ENCODE measurements around the gene POLRMT.
A peak's percentile ranks its signal among the peaks of the same experiment; 100 is the strongest.
"Not testable (repeated sequence)": the region's sequence is repeated elsewhere in the genome, so short reads cannot be mapped to it uniquely, and the experiment has no call there.

POLRMT gene

GRCh38 chr19:646779-647565 lies 13.6 kb upstream of the POLRMT start:
- no peak for DNase-seq

- DNase-seq: no peak
These were observed 12.8 kb upstream of the POLRMT start for GRCh38 chr19:645912-646778.

- no peak for DNase-seq
These were observed 11.5 kb upstream of the POLRMT start for GRCh38 chr19:644789-645188.

DNA sequence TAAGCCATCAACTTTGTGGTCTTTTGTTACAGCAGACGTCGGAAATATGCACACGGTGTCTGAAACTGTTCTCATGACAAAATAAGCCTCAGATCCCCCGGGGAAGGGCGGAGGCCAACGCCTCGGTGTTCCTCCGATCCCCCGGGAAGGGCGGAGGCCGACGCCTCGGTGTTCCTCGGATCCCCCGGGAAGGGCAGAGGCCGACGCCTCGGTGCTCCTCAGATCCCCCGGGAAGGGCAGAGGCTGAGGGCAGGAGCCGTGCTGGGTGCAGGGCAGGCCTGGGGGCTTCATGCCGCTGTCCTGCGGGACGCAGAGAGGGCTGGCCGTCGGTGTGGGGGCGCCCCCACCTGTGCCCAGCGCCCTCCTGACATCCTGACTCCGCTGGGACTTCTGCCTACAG lies 11.0 kb upstream of the POLRMT start:
- no peak for DNase-seq

DNA sequence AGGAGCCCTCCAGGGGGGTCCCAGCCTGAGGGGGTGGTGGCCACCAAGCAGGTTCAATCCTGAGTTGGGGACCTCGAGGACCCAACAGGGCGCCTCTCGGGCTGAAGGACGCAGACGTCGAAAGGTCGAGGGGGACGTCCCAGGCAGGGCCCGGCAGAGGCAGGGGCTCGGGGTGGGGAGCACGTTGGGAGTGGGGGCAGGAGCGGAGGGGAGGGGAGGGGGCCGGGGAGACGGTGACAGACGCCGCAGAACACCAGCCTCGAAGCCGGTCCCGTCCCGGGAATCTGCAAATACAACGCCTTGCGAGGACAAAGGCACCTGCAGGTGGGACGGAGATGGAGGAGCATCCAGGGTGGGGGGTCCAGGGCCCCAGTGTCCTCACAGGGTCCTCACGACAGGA lies 10.4 kb upstream of the POLRMT start:
- no peak for DNase-seq

DNA sequence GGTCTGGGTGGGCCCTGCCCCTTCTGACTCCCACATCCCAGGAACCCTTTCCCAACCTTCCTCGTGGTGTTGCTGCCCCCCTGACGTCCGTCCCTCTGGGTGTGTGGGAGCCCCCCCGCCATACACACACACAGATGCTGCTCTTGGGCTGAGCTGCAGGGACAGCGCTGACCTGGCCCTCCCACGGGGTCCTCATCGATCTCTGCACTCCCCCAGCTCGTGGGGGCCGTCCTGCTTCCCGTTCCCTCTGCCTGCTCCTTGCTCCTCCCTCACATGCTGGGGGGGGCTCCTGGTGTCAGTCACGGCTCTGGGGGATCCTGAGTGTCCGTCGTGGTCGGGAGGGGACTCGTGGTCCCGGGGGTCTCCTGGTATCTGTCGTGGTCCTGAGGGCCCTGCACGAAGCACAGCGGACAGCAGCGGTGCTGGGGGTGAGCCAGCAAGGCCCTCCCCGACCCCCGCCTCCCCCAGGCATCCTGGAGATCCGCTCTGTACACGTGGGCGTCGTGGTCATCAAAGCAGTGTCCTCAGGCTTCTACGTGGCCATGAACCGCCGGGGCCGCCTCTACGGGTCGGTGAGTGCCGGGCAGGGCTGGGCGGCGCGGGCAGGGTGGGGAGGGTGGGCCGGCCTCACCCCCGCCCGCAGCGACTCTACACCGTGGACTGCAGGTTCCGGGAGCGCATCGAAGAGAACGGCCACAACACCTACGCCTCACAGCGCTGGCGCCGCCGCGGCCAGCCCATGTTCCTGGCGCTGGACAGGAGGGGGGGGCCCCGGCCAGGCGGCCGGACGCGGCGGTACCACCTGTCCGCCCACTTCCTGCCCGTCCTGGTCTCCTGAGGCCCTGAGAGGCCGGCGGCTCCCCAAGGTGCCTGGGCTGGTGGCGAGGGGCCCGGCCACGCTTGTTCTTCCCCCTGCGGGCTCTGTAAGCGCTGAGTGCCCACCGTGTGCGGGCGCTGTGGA lies 9.7 kb upstream of the POLRMT start:
- no peak for DNase-seq

GRCh38 chr19:641702-642101 lies 8.4 kb upstream of the POLRMT start:
- no peak for DNase-seq

DNA sequence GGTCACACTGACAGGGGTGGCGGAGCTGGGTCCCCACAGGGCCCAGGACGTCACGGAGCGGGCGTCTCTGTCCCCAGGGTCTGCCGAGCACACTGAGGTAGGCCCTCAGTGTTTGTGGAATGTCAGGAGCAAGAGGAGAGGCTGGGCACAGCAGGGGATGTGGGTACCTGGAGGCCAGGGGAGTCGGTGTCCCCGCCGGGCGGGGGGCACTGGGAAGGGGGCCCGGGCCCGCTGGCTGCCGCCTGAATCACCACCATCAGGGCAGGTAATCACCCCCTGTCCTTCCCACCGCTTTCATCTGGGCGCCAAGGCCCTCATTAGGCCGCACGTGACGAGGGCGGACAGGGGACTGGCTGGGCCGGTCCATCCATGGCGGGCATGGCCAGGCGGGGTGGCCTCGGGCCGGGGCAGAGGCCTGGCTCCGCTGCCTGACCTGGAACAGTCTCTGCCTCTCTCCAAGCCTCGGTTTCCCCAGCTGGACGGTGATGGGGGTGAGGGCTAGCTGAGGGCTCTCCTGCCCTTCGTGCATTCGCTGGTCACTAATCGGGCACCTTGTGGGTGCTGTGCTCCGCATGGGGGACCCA lies 7.4 kb upstream of the POLRMT start:
- no peak for DNase-seq

DNA sequence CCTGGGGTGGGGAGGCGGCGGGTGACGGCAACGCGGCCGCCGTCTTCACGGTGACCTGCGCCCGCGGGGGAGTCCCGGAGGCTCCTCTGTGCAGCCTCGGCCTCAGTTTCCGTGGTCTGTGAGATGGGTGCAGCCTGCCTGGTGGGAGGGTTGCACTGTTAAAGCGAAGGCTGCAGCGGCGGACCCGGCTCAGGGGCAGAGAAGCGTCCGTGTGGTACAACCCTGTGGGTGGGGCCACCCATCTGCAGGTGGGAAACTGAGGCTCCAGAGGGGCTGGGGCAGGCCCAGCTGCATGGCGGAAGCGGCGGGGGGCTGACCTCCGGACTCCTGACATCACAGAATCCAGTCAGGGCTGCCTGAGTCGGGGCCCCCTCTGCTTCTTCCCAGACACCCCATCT lies 6.8 kb upstream of the POLRMT start:
- DNase-seq: no peak

DNA sequence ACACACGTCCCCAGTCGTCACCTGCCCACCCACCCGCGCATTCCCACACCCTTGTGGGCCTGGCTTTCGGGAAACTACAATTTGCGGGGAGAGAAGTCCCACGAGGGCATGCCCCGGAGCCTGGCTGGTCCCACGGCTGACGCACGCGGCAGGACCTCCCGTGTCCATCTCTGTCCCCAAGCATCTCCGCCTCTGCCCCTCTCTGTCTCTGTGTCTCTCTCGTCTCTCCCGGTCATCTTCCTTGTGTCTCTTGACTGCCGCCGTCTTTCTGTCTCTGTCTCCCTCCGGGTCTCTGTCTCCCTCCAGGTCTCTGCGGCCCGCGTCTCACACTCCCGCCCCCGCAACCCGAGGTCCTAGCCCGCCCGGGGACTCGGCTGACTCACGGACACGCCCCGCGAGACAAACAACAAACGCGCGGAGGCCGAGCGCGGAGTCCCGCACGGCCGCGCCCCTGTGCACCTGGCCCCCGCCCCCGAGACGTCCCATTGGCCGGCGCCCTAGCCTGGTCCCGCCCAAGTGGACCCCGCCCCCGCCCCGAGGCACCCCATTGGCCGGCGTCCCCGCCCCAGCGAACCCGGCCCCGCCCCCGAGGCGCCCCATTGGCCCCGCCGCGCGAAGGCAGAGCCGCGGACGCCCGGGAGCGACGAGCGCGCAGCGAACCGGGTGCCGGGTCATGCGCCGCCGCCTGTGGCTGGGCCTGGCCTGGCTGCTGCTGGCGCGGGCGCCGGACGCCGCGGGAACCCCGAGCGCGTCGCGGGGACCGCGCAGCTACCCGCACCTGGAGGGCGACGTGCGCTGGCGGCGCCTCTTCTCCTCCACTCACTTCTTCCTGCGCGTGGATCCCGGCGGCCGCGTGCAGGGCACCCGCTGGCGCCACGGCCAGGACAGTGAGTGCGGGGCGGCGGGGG lies 6.2 kb upstream of the POLRMT start, which contains the start of gene FGF22:
TSS of gene FGF22 (plus strand) at position 627 of the 908 bp plus-strand sequence. CDS start at position 674, 47 bp downstream.
- DNase-seq: peak; percentile 96

DNA sequence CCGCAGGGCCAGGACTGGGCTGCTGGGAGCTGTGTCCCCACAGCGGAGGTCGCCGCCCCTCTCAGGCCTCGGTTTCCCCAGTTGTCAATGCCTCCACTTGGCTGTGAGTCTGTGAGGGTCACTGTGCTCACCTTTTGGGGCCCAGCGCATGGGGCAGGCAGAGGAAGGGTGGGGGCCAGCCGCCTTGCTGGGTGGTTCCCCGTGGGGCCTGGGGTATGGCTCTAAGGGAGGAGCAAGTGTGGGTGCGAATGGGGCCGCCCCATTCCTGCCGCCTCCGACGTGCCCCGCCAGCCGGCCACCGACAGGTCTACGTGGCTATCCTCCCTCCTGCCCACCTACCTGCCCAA lies 5.5 kb upstream of the POLRMT start:
- DNase-seq: no peak

DNA sequence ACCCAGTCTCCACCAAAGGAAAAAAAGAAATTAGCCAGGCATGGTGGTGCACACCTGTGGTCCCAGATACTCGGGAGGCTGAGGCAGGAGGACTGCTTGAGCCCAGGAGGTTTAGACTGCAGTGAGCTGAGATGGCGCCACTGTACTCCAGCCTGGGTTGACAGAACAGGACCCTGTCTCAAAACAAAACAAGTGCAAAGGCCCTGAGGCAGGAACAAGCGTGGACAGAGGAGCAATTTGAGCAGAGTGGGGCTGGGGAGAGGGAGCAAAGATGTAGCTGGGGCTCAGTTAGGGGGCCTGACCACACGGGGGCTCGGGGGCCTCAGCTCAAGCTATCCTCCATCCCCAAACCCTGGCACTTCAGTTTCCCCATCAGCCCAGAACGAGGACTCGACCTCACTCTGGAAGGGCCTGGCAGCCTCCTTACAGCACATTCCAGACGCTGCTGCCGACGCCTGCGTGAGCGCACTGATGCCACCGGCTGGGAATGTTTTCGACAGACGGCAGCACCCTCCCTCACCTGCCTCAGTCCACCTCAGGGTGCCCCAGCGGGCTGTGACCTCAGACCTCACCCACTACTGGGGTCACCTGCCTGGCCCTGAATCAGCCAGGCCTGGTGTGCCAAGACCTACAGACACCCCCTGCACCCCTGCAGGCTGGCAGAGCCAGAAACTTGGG lies 1.8 kb upstream of the POLRMT start:
- no peak for DNase-seq

DNA sequence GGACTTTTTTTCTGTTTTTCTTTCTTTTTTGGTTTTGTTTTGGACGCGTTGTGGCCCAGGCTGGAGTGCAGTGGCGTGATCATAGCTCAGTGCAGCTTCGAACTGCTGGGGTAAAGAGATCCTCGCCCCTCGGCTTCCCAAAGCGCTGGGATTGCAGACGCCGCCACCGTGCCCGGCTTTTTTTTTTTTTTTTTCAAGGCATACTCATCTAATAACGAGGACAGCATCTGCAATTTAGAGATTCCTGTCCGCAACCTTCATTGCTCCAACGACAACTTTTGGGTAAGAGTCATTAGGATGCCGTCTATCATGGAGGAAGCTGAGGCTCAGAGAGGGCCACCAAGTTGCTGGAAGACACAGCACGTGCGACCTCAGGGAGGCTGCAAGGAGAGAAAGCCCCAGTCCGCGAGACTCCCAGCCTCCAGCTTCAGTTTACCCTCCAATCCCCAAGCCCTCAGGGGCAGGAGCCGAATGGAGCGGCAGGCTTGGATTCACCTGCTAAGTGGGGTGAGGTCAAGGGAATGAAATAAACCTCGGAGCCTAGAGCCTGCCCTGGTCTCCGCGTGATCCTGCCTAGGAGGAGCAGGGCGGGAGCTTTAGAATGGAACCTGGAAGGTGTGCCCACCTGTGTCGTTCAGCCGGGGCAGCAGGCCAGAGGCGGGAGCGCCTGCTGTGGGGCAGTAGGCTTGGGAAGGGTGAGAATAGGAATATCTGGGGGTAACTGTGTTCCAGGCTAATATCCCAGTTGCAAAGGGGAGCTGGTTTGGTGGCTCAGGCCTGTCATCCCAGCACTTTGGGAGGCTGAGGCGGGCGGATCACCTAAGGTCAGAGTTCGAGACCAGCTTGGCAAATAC lies 676 bp upstream of the POLRMT start:
- DNase-seq: no peak

DNA sequence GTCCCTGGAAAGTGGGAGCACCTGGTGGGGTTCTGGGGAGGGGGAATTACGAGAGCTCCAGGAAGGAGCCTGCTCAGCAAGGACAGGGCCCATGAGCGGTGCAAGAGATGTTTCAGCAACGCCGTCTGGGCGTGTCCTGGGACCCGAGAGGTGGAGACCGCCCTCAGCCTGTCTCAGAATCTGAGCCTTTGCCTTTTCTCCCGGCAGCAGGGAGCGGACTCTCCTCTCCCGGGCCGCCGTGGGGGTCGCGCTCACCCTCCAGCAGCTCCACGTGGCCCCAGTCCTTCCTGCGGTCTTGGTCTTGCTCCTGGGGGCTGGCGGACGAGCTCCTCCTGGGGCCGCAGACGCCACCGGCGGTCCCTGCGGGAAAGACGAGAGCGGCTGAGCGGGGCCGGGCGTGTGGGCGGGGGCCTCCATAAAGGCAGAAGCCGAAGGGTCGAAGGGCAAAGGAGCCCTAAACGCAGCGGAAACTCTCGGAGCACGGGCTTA lies 714 bp downstream of the POLRMT start:
- peak; percentile 65 for DNase-seq

DNA sequence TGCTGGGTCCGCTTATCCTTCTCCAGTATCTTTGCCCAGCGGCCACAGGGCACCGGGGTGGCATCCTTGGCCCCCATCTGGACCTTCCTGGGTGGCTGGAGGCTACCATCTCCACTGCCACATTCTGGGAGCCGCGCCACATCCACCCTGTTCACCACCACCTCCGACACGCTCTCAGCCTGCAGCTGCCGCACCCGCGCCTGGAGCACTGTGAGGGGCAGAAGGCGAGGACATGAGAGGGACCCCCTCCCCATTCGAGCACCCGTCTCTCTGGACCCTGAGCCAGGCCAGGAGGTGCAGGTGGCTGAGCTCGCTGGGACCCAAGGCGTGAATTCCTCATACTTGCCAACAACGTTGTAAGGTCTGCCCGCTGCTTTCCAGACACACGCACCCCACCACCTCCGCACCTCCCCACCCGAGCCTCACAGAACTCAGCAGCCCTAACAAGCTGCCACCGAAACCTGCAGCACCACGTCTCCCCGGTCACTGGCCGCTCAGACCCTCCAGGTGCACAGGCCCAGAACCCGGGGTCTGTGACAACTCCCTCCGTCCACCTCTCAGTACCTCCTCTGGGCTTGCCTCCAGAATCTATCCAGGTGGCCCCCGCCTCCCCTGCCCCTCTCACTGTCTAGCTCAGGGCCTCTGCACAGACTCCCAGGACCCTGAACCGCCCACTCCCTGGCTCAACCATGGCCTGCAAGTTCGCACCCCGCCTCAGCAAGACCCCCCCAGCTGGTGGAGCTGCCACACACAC lies 3.2 kb downstream of the POLRMT start:
- no peak for DNase-seq

DNA sequence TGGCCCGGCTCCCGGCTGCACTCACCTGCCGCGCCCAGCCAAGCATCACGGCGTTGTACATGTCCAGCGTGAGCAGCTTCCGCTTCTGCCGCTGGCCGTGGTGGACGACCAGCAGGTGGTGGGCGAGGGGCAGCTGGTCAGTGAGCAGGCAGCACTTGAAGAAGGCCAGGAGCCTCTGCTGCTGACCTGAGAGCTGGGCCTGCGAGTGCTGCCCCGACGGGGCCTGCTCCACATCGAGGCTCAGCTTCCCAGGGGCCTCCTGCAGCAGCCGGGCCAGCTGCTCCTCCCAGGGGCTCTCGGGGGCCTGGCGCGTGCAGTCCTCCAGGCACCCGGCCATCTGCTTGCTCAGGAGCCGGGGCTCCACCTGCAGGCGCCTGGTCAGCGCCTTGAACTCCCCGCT lies 3.8 kb downstream of the POLRMT start:
- not testable (repeated sequence) for DNase-seq

DNA sequence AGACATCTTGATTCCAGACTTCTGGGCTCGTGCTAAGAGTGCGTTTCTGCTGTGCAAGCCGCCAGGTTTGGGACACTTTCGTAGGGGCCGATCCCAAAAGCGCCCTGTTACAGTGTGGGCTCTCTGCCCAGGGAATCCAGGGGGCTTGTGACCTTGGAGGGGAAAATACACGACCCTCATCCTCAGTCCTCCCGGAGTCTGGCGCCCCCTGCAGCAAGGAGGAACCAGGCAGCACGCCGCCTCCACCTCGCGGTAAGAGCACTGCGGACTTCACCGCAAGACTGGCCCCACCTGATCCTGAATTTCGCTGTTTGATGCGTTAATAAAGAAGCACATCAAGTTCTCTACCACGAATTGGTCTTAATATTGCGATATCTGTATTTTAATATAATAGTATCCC lies 5.2 kb downstream of the POLRMT start:
- no peak for DNase-seq

- not testable (repeated sequence) for DNase-seq
These were observed 6.8 kb downstream of the POLRMT start for GRCh38 chr19:626566-626965.

GRCh38 chr19:625257-625656 lies 8.1 kb downstream of the POLRMT start:
- no peak for DNase-seq
